ENCODE data around the gene PMCH.
"Not testable (repeated sequence)": the region's sequence is repeated elsewhere in the genome, so short reads cannot be mapped to it uniquely, and the experiment has no call there.

GRCh38 chr12:102155206-102155605 lies 42.4 kb downstream of the PMCH start:
- TF ChIP-seq, protein P1, sequence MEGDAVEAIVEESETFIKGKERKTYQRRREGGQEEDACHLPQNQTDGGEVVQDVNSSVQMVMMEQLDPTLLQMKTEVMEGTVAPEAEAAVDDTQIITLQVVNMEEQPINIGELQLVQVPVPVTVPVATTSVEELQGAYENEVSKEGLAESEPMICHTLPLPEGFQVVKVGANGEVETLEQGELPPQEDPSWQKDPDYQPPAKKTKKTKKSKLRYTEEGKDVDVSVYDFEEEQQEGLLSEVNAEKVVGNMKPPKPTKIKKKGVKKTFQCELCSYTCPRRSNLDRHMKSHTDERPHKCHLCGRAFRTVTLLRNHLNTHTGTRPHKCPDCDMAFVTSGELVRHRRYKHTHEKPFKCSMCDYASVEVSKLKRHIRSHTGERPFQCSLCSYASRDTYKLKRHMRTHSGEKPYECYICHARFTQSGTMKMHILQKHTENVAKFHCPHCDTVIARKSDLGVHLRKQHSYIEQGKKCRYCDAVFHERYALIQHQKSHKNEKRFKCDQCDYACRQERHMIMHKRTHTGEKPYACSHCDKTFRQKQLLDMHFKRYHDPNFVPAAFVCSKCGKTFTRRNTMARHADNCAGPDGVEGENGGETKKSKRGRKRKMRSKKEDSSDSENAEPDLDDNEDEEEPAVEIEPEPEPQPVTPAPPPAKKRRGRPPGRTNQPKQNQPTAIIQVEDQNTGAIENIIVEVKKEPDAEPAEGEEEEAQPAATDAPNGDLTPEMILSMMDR (conservative IDR thresholded peaks at IDR 0.05): not testable (repeated sequence)
- TF ChIP-seq EZH2 (IDR thresholded peaks at IDR 0.05; ENCODE audit: low read depth): not testable (repeated sequence)
